ENCODE measurements around the gene CHST3. TPM values are rescaled to one million over a fixed set of nuclear protein-coding genes. Genes with fewer than 3 reads are reported as not detected.

CHST3 gene
- total and polyA plus RNA-seq, 9 of the 15 experiments (the other 6 are each of a cell fraction or from before 2014, with no cell fraction given) = 0.01 to 1.3 (median 0.15) TPM

DNA sequence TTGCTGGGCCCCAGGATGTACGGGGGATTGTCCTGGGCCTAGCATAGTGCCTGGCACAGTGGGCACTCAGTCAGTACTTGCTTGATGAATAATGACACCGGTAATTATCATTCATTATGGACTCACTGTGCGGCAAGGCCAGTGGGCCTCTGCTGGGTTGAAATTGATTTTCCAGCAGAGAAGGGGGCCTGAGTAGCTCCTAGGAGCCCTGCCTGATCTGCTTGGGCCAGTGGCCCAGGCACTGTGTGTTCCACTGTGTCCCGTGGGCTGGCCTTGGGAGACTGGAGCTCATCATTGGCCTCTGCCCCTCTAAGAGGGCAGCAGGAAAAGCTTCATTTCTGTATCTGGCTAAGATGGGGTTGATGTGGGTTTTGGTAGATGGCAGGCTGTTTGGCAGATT is 1.4 kb downstream of the CHST3 start:
- Histone ChIP-seq H3K9ac (ENCODE audit: insufficient read depth in 1 of 2, low read depth in 2 of 2, low read length in 2 of 2) (no peak overlapping the region), H3K4me1 (replicated peaks in 1 of 2; ENCODE audit: control insufficient read depth in 2 of 2, insufficient read depth in 2 of 2, low read length in 2 of 2) (peaks cover 4 to 25% of the 10 kb centered on the region in 2 experiments; a peak in 4 of 5 replicates), H3K36me3 (ENCODE audit: control insufficient read depth, insufficient read depth, low read length) (no peaks in the 10 kb centered on the region), H3K27me3 (ENCODE audit: control insufficient read depth in 2 of 2, insufficient read depth in 2 of 2, low read length in 2 of 2) (peaks cover 30 to 78% of the 10 kb centered on the region in 2 experiments; a peak in 4 of 5 replicates), H2AFZ (ENCODE audit: low read depth, low read length) (no peak overlapping the region), H3K79me2 (ENCODE audit: control insufficient read depth, insufficient read depth, low read length) (no peaks in the 10 kb centered on the region), H3K9me3 (replicated peaks; ENCODE audit: control insufficient read depth, insufficient read depth, low read depth, low read length) (no peaks in the 10 kb centered on the region), H4K20me1 (replicated peaks; ENCODE audit: control insufficient read depth, insufficient read depth, low read length) (no peaks in the 10 kb centered on the region), H3K27ac (ENCODE audit: extremely low read depth, low read depth, low read length) (no peak overlapping the region), H3K4me2 (ENCODE audit: insufficient read depth, low read length) (no peak overlapping the region), H3K9me1 (ENCODE audit: control insufficient read depth, insufficient read depth, low read length) (no peaks in the 10 kb centered on the region), H3K4me3 (no peak overlapping the region)
- in situ Hi-C loops (cut with MboI) (no loop called here), intact Hi-C loops (cut with micrococcal nuclease) (no loop called here)
- DNase-seq (ENCODE audit: extremely low read depth in 1 of 4, low spot score in 3 of 4) (no peak), ATAC-seq (no peak), FAIRE-seq (no peak)
- ChIA-PET POLR2A (interaction anchor here (0.6 to 1.0 kb wide), 3 partner anchors 8 to 646 kb away, joined by 3 to 4 read pairs (median 4); no protein-coding TSS in a partner anchor), CTCF (ENCODE audit: low intra/inter-chr PET ratio) (no interaction called here)
- BruUV-seq (replicated peaks) = no TSS peak
- 8% methylated on average over 4 of the region's 4 CpGs for WGBS (ENCODE audit: insufficient coverage, low coverage, missing lambda C conversion rate)
- TF ChIP-seq THRAP3 (IDR thresholded peaks at IDR 0.05; ENCODE audit: borderline replicate concordance) (no peak), NFRKB (IDR thresholded peaks at IDR 0.05; ENCODE audit: low read depth) (no peak), U2AF1 (optimal IDR thresholded peaks at IDR 0.05; ENCODE audit: low read depth, low read length) (no peak), KAT7 (CRISPR knock-in tag; IDR thresholded peaks at IDR 0.05; ENCODE audit: borderline replicate concordance) (no peak), FOXP1 (CRISPR knock-in tag; IDR thresholded peaks at IDR 0.05) (no peak), EWSR1 (IDR thresholded peaks at IDR 0.05; ENCODE audit: borderline replicate concordance, low read depth, partially characterized antibody) (no peak), SRSF3 (IDR thresholded peaks at IDR 0.05; ENCODE audit: insufficient read depth, low read length) (no peak)
- TF ChIP-seq, protein P1, sequence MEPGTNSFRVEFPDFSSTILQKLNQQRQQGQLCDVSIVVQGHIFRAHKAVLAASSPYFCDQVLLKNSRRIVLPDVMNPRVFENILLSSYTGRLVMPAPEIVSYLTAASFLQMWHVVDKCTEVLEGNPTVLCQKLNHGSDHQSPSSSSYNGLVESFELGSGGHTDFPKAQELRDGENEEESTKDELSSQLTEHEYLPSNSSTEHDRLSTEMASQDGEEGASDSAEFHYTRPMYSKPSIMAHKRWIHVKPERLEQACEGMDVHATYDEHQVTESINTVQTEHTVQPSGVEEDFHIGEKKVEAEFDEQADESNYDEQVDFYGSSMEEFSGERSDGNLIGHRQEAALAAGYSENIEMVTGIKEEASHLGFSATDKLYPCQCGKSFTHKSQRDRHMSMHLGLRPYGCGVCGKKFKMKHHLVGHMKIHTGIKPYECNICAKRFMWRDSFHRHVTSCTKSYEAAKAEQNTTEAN (CRISPR knock-in tag; IDR thresholded peaks at IDR 0.05) = no peak
- TF ChIP-seq, protein P2, sequence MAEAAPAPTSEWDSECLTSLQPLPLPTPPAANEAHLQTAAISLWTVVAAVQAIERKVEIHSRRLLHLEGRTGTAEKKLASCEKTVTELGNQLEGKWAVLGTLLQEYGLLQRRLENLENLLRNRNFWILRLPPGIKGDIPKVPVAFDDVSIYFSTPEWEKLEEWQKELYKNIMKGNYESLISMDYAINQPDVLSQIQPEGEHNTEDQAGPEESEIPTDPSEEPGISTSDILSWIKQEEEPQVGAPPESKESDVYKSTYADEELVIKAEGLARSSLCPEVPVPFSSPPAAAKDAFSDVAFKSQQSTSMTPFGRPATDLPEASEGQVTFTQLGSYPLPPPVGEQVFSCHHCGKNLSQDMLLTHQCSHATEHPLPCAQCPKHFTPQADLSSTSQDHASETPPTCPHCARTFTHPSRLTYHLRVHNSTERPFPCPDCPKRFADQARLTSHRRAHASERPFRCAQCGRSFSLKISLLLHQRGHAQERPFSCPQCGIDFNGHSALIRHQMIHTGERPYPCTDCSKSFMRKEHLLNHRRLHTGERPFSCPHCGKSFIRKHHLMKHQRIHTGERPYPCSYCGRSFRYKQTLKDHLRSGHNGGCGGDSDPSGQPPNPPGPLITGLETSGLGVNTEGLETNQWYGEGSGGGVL (CRISPR knock-in tag; IDR thresholded peaks at IDR 0.05) = no peak
- TF ChIP-seq, protein P3, sequence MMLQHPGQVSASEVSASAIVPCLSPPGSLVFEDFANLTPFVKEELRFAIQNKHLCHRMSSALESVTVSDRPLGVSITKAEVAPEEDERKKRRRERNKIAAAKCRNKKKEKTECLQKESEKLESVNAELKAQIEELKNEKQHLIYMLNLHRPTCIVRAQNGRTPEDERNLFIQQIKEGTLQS (IDR thresholded peaks at IDR 0.05) = no peak
- TF ChIP-seq, protein P3 (CRISPR knock-in tag; conservative IDR thresholded peaks at IDR 0.05) = no peak
- TF ChIP-seq, protein P4, sequence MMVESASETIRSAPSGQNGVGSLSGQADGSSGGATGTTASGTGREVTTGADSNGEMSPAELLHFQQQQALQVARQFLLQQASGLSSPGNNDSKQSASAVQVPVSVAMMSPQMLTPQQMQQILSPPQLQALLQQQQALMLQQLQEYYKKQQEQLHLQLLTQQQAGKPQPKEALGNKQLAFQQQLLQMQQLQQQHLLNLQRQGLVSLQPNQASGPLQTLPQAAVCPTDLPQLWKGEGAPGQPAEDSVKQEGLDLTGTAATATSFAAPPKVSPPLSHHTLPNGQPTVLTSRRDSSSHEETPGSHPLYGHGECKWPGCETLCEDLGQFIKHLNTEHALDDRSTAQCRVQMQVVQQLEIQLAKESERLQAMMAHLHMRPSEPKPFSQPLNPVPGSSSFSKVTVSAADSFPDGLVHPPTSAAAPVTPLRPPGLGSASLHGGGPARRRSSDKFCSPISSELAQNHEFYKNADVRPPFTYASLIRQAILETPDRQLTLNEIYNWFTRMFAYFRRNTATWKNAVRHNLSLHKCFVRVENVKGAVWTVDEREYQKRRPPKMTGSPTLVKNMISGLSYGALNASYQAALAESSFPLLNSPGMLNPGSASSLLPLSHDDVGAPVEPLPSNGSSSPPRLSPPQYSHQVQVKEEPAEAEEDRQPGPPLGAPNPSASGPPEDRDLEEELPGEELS (CRISPR knock-in tag; IDR thresholded peaks at IDR 0.05; ENCODE audit: borderline replicate concordance) = no peak
- TF ChIP-seq, protein P5, sequence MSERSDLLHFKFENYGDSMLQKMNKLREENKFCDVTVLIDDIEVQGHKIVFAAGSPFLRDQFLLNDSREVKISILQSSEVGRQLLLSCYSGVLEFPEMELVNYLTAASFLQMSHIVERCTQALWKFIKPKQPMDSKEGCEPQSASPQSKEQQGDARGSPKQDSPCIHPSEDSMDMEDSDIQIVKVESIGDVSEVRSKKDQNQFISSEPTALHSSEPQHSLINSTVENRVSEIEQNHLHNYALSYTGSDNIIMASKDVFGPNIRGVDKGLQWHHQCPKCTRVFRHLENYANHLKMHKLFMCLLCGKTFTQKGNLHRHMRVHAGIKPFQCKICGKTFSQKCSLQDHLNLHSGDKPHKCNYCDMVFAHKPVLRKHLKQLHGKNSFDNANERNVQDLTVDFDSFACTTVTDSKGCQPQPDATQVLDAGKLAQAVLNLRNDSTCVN (CRISPR knock-in tag; IDR thresholded peaks at IDR 0.05) = no peak
- TF ChIP-seq, protein P6, sequence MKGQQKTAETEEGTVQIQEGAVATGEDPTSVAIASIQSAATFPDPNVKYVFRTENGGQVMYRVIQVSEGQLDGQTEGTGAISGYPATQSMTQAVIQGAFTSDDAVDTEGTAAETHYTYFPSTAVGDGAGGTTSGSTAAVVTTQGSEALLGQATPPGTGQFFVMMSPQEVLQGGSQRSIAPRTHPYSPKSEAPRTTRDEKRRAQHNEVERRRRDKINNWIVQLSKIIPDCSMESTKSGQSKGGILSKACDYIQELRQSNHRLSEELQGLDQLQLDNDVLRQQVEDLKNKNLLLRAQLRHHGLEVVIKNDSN (CRISPR knock-in tag; IDR thresholded peaks at IDR 0.05) = no peak

Measured in K562 (cell line).